ENCODE data around the gene BRWD1. TPM values are rescaled to one million over a fixed set of nuclear protein-coding genes. Genes with fewer than 3 reads are reported as not detected.

Gene BRWD1
- total and polyA plus RNA-seq, 2 of the 13 experiments (the other 11 are each of a cell fraction or from before 2014, with no cell fraction given): 13.9 to 28.0 TPM

DNA sequence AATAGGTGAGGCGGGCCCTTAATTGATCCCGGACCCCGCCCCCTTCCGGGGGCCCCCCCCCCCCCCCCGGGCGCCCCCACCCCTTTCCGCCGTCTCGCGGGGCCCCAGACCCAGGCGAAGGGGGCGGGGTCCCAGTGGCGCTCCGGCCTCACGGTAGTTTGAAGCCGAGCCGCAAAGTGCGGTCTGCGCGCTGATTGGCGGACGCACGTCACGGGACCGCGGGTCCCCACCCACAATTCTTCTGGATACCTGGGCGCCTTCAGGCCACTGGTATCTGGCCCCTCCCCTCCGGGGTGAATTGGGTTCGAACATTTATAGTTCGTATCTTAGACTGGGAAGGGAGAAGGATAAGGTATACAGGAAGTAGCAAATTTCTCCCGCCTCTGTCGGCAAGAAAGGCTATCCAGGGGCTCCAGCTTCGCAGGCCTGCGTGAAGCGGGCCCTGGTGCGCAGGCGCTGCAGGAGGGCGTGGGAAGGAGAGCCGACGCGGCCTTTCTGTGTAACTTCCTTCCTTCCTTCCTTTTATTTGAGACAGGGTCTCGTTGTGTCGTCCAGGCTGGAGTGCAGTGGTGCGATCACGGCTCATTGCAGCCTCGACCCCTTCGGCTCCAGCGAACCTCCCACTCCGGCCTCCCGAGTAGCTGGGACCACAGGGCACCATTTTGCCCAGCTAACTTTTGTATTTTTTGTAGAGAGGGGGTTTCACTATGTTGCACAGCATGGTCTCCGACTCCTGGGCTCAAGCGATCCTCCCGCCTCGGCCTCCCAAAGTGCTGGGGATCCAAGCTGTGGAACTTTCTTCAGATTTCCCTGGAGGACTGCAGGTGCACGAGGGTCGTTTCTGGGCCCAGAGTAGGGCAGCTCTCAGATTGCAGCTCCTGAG is 36.0 kb upstream of the BRWD1 start (continued):
- no peak; the same call in 1 of the 2 replicates for TF ChIP-seq ZNF232 (CRISPR knock-in tag; IDR thresholded peaks at IDR 0.05; ENCODE audit: borderline replicate concordance)
- no peak for TF ChIP-seq NFE2L1 (CRISPR knock-in tag; IDR thresholded peaks at IDR 0.05; ENCODE audit: borderline replicate concordance)
- TF ChIP-seq, protein P1, sequence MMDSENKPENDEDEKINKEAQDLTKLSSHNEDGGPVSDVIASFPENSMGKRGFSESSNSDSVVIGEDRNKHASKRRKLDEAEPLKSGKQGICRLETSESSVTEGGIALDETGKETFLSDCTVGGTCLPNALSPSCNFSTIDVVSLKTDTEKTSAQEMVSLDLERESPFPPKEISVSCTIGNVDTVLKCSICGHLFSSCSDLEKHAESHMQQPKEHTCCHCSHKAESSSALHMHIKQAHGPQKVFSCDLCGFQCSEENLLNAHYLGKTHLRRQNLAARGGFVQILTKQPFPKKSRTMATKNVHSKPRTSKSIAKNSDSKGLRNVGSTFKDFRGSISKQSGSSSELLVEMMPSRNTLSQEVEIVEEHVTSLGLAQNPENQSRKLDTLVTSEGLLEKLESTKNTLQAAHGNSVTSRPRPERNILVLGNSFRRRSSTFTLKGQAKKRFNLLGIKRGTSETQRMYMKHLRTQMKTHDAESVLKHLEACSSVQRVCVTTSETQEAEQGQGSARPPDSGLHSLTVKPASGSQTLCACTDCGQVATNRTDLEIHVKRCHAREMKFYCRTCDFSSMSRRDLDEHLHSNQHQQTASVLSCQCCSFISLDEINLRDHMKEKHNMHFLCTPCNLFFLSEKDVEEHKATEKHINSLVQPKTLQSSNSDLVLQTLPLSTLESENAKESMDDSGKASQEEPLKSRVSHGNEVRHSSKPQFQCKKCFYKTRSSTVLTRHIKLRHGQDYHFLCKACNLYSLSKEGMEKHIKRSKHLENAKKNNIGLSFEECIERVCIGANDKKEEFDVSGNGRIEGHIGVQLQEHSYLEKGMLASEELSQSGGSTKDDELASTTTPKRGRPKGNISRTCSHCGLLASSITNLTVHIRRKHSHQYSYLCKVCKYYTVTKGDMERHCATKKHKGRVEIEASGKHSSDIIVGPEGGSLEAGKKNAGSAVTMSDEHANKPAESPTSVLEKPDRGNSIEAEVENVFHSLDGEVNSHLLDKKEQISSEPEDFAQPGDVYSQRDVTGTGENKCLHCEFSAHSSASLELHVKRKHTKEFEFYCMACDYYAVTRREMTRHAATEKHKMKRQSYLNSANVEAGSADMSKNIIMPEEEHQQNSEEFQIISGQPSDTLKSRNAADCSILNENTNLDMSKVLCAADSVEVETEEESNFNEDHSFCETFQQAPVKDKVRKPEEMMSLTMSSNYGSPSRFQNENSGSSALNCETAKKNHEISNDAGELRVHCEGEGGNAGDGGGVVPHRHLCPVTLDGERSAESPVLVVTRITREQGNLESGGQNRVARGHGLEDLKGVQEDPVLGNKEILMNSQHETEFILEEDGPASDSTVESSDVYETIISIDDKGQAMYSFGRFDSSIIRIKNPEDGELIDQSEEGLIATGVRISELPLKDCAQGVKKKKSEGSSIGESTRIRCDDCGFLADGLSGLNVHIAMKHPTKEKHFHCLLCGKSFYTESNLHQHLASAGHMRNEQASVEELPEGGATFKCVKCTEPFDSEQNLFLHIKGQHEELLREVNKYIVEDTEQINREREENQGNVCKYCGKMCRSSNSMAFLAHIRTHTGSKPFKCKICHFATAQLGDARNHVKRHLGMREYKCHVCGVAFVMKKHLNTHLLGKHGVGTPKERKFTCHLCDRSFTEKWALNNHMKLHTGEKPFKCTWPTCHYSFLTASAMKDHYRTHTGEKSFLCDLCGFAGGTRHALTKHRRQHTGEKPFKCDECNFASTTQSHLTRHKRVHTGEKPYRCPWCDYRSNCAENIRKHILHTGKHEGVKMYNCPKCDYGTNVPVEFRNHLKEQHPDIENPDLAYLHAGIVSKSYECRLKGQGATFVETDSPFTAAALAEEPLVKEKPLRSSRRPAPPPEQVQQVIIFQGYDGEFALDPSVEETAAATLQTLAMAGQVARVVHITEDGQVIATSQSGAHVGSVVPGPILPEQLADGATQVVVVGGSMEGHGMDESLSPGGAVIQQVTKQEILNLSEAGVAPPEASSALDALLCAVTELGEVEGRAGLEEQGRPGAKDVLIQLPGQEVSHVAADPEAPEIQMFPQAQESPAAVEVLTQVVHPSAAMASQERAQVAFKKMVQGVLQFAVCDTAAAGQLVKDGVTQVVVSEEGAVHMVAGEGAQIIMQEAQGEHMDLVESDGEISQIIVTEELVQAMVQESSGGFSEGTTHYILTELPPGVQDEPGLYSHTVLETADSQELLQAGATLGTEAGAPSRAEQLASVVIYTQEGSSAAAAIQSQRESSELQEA (CRISPR knock-in tag; IDR thresholded peaks at IDR 0.05; ENCODE audit: not compliant biosample characterization): peak; percentile 50
- TF ChIP-seq IRF2 (CRISPR knock-in tag; IDR thresholded peaks at IDR 0.05): peak; percentile 53
- TF ChIP-seq, protein P2, sequence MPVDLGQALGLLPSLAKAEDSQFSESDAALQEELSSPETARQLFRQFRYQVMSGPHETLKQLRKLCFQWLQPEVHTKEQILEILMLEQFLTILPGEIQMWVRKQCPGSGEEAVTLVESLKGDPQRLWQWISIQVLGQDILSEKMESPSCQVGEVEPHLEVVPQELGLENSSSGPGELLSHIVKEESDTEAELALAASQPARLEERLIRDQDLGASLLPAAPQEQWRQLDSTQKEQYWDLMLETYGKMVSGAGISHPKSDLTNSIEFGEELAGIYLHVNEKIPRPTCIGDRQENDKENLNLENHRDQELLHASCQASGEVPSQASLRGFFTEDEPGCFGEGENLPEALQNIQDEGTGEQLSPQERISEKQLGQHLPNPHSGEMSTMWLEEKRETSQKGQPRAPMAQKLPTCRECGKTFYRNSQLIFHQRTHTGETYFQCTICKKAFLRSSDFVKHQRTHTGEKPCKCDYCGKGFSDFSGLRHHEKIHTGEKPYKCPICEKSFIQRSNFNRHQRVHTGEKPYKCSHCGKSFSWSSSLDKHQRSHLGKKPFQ (CRISPR knock-in tag; IDR thresholded peaks at IDR 0.05; ENCODE audit: insufficient replicate concordance): peak; percentile 41
- 0 out of 2 replicates have a peak, but pooled peaks have one; percentile 5 for TF ChIP-seq HIVEP1 (CRISPR knock-in tag; IDR thresholded peaks at IDR 0.05)
- TF ChIP-seq PHF8 (CRISPR knock-in tag; IDR thresholded peaks at IDR 0.05): peak; percentile 84
- TF ChIP-seq POGZ (CRISPR knock-in tag; IDR thresholded peaks at IDR 0.05): 0 out of 2 replicates have a peak, but pooled peaks have one; percentile 35
- peak; percentile 38; the same call in 1 of the 2 replicates for TF ChIP-seq KDM5B (CRISPR knock-in tag; IDR thresholded peaks at IDR 0.05; ENCODE audit: borderline replicate concordance)
- TF ChIP-seq, protein P3, sequence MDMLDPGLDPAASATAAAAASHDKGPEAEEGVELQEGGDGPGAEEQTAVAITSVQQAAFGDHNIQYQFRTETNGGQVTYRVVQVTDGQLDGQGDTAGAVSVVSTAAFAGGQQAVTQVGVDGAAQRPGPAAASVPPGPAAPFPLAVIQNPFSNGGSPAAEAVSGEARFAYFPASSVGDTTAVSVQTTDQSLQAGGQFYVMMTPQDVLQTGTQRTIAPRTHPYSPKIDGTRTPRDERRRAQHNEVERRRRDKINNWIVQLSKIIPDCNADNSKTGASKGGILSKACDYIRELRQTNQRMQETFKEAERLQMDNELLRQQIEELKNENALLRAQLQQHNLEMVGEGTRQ (IDR thresholded peaks at IDR 0.05; ENCODE audit: low read depth, low read length): peak; percentile 89
- TF ChIP-seq, protein P3 (CRISPR knock-in tag; IDR thresholded peaks at IDR 0.05; ENCODE audit: borderline replicate concordance): peak; percentile 92; the same call in 1 of the 2 replicates
- TF ChIP-seq ZFP36 (IDR thresholded peaks at IDR 0.05; ENCODE audit: borderline replicate concordance, low read depth, low read length, partially characterized antibody): no peak
- TF ChIP-seq, protein P4, sequence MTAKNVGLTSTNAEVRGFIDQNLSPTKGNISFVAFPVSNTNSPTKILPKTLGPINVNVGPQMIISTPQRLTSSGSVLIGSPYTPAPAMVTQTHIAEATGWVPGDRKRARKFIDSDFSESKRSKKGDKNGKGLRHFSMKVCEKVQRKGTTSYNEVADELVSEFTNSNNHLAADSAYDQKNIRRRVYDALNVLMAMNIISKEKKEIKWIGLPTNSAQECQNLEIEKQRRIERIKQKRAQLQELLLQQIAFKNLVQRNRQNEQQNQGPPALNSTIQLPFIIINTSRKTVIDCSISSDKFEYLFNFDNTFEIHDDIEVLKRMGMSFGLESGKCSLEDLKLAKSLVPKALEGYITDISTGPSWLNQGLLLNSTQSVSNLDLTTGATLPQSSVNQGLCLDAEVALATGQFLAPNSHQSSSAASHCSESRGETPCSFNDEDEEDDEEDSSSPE (CRISPR knock-in tag; IDR thresholded peaks at IDR 0.05): peak; percentile 75
- TF ChIP-seq POLR2A (IDR thresholded peaks at IDR 0.05; ENCODE audit: insufficient read depth in 1 of 2, low read depth in 2 of 2, low read length in 2 of 2): peak; percentile 56 to 91; a peak in 3 of 4 replicates
- TF ChIP-seq THAP11 (CRISPR knock-in tag; IDR thresholded peaks at IDR 0.05): peak; percentile 72
